Measurements from ENCODE around the gene SLC5A6.

SLC5A6 gene

DNA sequence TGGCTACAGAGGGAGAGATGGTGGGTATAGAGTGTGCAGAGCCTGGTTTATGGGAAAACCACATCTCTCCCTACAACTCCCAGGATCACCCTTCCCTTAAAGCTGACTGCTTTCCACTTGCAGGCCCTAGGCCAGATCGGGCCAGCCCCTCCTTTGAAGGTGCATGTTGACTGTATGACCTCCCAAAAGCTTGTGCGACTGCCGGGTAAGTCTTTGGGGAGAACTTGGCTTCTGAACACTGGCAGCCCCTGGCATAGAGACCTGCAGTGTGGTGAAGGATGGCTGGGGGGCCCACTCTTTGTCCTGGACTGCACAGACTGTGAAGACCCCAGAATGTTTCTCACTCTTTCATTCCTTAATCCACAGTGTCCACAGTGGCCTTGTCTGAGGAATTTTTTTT is 24.6 kb upstream of the SLC5A6 start:
- no peak for DNase-seq (ENCODE audit: low spot score)

- DNase-seq (ENCODE audit: low spot score): no peak
Observed at GRCh38 chr2:27236136-27236535, 24.1 kb upstream of the SLC5A6 start.

DNA sequence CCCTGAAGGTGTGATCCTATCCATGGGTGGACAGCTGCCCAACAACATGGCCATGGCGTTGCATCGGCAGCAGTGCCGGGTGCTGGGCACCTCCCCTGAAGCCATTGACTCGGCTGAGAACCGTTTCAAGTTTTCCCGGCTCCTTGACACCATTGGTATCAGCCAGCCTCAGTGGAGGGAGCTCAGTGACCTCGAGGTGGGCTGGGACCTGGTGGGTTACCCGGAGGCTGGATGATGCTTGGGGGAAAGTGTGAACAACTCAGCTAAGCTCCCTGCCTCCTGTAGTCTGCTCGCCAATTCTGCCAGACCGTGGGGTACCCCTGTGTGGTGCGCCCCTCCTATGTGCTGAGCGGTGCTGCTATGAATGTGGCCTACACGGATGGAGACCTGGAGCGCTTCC is 21.3 kb upstream of the SLC5A6 start:
- DNase-seq (ENCODE audit: low spot score): no peak

DNA sequence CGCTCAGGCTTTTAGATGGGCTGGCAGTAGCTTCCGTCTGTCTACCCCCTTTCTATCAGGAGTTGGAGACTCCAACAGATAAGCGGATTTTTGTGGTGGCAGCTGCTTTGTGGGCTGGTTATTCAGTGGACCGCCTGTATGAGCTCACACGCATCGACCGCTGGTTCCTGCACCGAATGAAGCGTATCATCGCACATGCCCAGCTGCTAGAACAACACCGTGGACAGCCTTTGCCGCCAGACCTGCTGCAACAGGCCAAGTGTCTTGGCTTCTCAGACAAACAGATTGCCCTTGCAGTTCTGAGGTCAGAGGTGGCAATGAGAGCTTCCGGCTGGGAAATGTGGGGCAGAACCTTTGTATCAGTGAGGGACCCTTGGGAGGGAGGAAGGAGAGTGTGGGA is 19.9 kb upstream of the SLC5A6 start:
- DNase-seq (ENCODE audit: low spot score): no peak

DNA sequence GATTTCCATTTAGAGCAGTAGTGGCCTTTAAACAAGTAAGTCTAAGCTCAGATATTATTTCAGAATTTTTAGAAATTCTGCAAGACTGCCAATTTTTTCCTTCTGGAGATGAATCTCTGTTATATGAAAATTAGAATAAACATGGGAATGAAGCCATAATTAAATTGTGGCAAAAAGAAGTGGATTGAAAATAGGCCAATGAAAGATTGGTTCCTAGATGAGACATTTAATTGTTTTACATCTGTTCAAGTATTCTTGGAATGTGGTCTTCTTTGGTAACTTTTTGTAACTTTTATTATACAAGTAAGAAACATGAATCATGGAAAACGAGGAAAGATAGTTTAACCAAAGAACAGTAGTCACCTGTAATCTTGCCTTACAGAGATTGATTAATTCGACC is 15.4 kb upstream of the SLC5A6 start:
- no peak for DNase-seq (ENCODE audit: low spot score)

GRCh38 chr2:27225526-27225925 is 13.5 kb upstream of the SLC5A6 start:
- DNase-seq (ENCODE audit: low spot score): no peak

GRCh38 chr2:27223416-27223815 is 11.3 kb upstream of the SLC5A6 start:
- no peak for DNase-seq (ENCODE audit: low spot score)

GRCh38 chr2:27222407-27222806 is 10.3 kb upstream of the SLC5A6 start:
- DNase-seq (ENCODE audit: low spot score): no peak

- DNase-seq (ENCODE audit: low spot score): no peak
Observed at GRCh38 chr2:27221166-27221565, 9.1 kb upstream of the SLC5A6 start.

- DNase-seq (ENCODE audit: low spot score): no peak
Observed at GRCh38 chr2:27220091-27220490, 8.0 kb upstream of the SLC5A6 start.

DNA sequence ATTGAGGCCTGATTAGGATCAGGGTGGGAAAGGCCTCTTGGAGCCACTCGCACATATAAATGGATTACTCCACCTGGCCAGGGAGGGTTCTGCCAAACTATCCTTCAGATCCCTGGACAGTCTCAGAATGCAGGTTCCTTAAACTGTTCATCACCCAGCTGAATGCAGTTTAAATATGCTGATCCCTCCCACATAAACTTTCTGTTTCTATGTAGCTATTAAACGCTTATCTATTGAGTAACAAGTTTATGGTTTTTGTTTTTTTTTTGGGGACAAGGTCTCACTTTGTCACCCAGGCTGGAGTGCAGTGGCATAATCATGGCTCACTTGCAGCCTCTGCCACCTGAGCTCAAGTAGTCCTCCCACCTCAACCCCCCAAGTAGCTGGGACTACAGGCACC is 7.0 kb upstream of the SLC5A6 start:
- no peak for DNase-seq (ENCODE audit: low spot score)

DNA sequence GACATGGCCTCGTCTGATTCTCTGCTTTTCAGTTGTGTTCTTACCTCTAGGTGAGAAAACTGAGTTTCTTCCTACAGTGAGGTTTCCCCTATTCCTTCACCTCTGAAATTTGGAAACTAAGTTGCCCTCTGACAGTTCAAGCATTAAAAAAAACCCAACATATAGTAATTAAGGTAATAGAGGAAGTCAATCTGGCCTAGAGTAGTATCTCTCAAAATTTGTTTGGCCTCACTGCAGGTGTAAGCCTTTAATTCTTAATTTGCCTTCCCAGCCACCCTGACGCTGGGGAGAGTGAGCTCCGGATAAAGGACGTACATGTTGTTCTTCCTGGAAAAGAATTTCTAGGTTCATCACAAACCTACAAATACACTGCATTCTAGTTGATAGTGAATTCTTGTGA is 6.5 kb upstream of the SLC5A6 start:
- DNase-seq (ENCODE audit: low spot score): no peak

- DNase-seq (ENCODE audit: low spot score): peak; percentile 81
Observed at GRCh38 chr2:27217173-27218121, 5.4 kb upstream of the SLC5A6 start, which contains the start of gene CAD. CAD (plus strand) TSS chr2:27217369; CDS start chr2:27217552, 183 bp downstream.

DNA sequence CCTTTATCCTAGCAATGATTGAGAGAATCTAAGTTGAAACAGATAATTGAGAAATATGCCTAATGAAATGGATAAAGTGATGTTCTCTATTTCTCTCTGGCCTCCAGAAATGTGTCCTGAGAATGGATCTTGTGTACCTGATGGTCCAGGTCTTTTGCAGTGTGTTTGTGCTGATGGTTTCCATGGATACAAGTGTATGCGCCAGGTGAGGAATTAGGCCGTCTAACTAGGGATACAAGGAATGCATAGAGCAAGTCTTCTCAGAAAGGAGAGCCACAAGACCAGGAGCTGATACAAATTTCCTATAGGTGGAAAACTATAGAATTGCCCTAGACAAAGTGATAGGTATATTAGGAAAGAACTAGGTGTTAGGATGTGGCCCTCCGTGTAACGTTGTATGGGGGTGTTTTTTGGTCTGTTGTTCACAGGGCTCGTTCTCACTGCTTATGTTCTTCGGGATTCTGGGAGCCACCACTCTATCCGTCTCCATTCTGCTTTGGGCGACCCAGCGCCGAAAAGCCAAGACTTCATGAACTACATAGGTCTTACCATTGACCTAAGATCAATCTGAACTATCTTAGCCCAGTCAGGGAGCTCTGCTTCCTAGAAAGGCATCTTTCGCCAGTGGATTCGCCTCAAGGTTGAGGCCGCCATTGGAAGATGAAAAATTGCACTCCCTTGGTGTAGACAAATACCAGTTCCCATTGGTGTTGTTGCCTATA is 4.5 kb upstream of the SLC5A6 start:
- no peak for DNase-seq (ENCODE audit: low spot score)

DNA sequence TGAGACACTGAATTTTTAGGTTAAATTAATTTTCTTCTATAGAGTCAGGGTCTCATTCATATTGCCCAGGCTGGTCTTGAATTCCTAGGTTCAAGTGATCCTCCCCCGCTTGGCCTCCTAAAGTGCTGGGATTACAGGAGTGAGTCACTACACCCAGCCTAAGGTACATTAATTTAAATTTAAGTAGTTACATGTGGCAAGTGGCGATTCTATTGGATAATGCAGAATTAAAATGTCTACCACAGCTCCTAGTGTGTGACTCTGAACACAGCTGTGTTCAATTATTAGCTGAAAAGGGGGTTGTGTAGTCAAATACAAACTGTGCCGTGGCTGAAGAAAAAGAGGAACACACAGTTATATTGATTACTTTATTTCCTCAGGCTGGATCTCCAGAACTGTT is 2.9 kb upstream of the SLC5A6 start:
- DNase-seq (ENCODE audit: low spot score): no peak

- peak; percentile 45 for DNase-seq (ENCODE audit: low spot score)
Observed at GRCh38 chr2:27212626-27213471, 781 bp upstream of the SLC5A6 start.

- DNase-seq (ENCODE audit: low spot score): no peak
Observed at GRCh38 chr2:27211241-27211942, 676 bp downstream of the SLC5A6 start.

GRCh38 chr2:27209621-27210401 is 2.3 kb downstream of the SLC5A6 start:
- DNase-seq (ENCODE audit: low spot score): no peak

DNA sequence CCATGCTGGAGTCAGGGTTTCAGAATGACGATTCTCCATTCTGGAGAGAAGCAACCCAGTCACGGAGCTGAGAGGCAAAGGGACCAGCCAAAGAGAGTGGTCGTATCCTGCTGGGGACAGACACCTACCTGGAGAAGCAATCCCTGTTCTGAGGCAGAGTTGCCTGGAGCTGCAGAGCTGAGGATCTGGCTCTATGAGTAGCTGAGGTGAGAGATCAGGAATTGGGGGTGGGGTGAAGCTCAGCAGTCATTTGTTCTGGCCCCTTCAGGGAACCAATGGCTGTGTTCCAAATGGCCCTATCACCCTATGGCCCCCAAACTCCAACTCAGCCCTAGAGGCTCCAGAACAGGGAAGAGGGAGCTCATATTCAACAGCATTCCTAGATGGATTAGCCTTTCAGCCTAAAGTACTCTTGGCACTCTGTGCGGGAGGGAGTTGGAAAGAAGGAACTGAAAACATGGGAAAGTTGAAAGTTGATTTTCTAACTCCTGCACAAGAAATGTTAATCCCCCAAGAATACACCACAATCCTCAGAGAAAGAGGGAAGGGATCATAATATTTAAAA is 3.5 kb downstream of the SLC5A6 start:
- no peak for DNase-seq (ENCODE audit: low spot score)

- DNase-seq (ENCODE audit: low spot score): no peak
Observed at GRCh38 chr2:27206346-27206745, 5.7 kb downstream of the SLC5A6 start.

- no peak for DNase-seq (ENCODE audit: low spot score)
Observed at GRCh38 chr2:27205206-27205605, 6.9 kb downstream of the SLC5A6 start.
